22Rv1 (cell line): ENCODE data around the gene CARNS1.

Experiments used
- ZFX ChIP-seq: fragments of 450-650 bp; IDR thresholded peaks from 2 replicates; pipeline ENCODE4 v1.6.1; 2017; ENCODE audit warnings: antibody characterized with exemption, borderline replicate concordance
- TF ChIP-seq, protein P1 (sequence below): fragments of 450-650 bp; IDR thresholded peaks from 2 replicates; pipeline ENCODE4 v1.5.1; 2017; ENCODE audit warnings: mild to moderate bottlenecking

DNA sequence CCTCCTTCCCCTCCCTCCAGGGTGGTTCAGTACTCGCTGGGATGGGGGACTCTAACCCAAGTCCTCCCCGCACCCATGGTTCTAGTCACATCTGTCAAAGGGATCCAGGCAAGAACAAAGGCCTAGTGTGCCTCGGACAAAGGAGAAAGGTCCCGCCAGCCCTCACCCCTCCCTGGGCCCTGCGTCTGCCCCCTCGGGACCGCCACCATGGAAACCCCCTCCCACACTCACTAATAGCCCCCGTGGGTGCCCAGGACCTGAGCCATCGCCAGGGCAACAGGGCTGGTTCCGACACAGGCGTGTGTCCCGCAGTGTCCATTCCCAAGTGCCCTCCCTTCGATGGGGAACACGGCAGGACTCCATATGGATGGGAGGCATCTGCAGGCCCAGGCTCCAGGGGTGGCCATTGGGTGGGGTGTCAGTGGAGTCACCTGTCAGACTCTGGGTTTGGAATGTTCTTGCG is 5.1 kb upstream of the CARNS1 start:
- TF ChIP-seq, protein P1, sequence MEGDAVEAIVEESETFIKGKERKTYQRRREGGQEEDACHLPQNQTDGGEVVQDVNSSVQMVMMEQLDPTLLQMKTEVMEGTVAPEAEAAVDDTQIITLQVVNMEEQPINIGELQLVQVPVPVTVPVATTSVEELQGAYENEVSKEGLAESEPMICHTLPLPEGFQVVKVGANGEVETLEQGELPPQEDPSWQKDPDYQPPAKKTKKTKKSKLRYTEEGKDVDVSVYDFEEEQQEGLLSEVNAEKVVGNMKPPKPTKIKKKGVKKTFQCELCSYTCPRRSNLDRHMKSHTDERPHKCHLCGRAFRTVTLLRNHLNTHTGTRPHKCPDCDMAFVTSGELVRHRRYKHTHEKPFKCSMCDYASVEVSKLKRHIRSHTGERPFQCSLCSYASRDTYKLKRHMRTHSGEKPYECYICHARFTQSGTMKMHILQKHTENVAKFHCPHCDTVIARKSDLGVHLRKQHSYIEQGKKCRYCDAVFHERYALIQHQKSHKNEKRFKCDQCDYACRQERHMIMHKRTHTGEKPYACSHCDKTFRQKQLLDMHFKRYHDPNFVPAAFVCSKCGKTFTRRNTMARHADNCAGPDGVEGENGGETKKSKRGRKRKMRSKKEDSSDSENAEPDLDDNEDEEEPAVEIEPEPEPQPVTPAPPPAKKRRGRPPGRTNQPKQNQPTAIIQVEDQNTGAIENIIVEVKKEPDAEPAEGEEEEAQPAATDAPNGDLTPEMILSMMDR, result no peak
- no peak for TF ChIP-seq ZFX
